Heart left ventricle (tissue), 16 donors: Measurements from ENCODE around the gene SULT1C3. TPM values are rescaled to one million over a fixed set of nuclear protein-coding genes. Genes with fewer than 3 reads are reported as not detected.

Source experiments
- ATAC-seq, 4 donors: fragments of 200-7000 bp; cut with Tn5 transposase; one replicate each; pipeline ENCODE4 v1.9.1; 2020 to 2022; ENCODE audit warnings: moderate library complexity in 4 of 4, mild to moderate bottlenecking in 3 of 4, moderate number of reproducible peaks in 1 of 4
- DNase-seq, 5 donors: peaks; one replicate each; pipeline ENCODE4 v3.0.0-alpha.2; 2020
- H3K27ac ChIP-seq, 12 donors: fragments of 200-600 bp; sonication (generic) in 4 of 12; one replicate each; pipeline versions ENCODE4 v1.5.0 to v1.8.0; 2016 to 2022; ENCODE audit warnings: mild to moderate bottlenecking in 2 of 12
- H3K27me3 ChIP-seq, 9 donors: fragments of 200-600 bp; sonication (generic) in 2 of 9; one replicate each; pipeline versions ENCODE4 v1.5.1 to v1.8.0; 2016 to 2022; ENCODE audit warnings: mild to moderate bottlenecking in 3 of 9
- H3K36me3 ChIP-seq, 9 donors: fragments of 200-600 bp; sonication (generic) in 2 of 9; one replicate each; pipeline versions ENCODE4 v1.5.0 to v1.8.0; 2018 to 2022; ENCODE audit warnings: mild to moderate bottlenecking in 2 of 9
- H3K4me1 ChIP-seq, 12 donors: fragments of 200-600 bp; sonication (generic) in 4 of 12; one replicate each; pipeline versions ENCODE4 v1.5.0 to v1.8.0; 2016 to 2022; ENCODE audit warnings: mild to moderate bottlenecking in 3 of 12
- H3K4me3 ChIP-seq, 12 donors: fragments of 200-600 bp; sonication (generic) in 4 of 12; one replicate each; pipeline versions ENCODE4 v1.5.0 to v1.8.0; 2017 to 2022; ENCODE audit warnings: mild to moderate bottlenecking in 9 of 12, moderate library complexity in 4 of 12
- H3K9me3 ChIP-seq, 12 donors: fragments of 200-600 bp; sonication (generic) in 4 of 12; one replicate each; pipeline versions ENCODE4 v1.5.0 to v1.8.0; 2016 to 2022; ENCODE audit warnings: mild to moderate bottlenecking in 1 of 12
- POLR2A ChIP-seq, 2 donors: fragments of 450-650 bp; IDR thresholded peaks; one replicate each; pipeline ENCODE4 v1.6.1; 2017; ENCODE audit warnings: antibody characterized with exemption in 2 of 2, mild to moderate bottlenecking in 2 of 2, moderate library complexity in 2 of 2
- WGBS, 4 donors: extraction: QIAGEN DNeasy Blood & Tissue Kit in 2 of 4; methylation state at CpG; one replicate each; pipeline versions ENCODE4 v1.1.5 to v1.1.7; 2013 to 2018; 5-methylcytosine and 5-hydroxymethylcytosine counted together
- intact Hi-C, 10 donors: fragments of 100-400 bp; cut with DNase I; formaldehyde crosslinking; loops; one replicate each; pipeline versions ENCODE4 v1.11.1 to v1.14.2; 2022
- polyA plus RNA-seq, 2 donors: library from polyadenylated mRNA; stranded (reverse); fragments of 200-250 nt; gene quantifications; one replicate each; pipeline ENCODE4 v1.2.3, GENCODE V29; 2013
- total RNA-seq, 9 donors: library from RNA; depleted of rRNA in 2 of 9; stranded (reverse); fragments of >200 nt in 2 of 9; fragmentation: NEBNext Ultra II Directional in 3 of 9; extraction: Animal tissue kit (Norgen Biotek cat#: 25700) in 3 of 9; gene quantifications; one replicate each; pipeline versions ENCODE4 v1.1.0 to v1.2.4, GENCODE V29; 2016 to 2023
- TF ChIP-seq, protein P1 (sequence below), 12 donors: fragments of 200-600 bp; sonication (generic) in 4 of 12; IDR thresholded peaks; one replicate each; pipeline versions ENCODE4 v1.5.0 to v1.8.0; 2018 to 2022; ENCODE audit warnings: antibody characterized with exemption in 12 of 12, mild to moderate bottlenecking in 5 of 12
- donor health status: ischemic (EF 13 %, LVEDD 7.1; RV severe dilation, severe dysfunction).
- donor health status: healthy with polysubstance abuse.
- donor health status: DM: no; HTN: yes; CAD: no.
- donor health status: DM: no; HTN: no; CAD: no.
- donor health status: ischemic (EF 25% LVEDD 6.9; RV normal size, moderate dysfunction).
- donor health status: ischemic (EF 25% LVEDD 5.7; RV mildly dilated, moderate dysfunction).
- donor health status: healthy.
- donor health status: DM: yes; HTN: yes; CAD: no.
- donor health status: ischemic (EF 35%, LVEDD 5.7; RV mildly dilated, moderate dysfunction).
- donor health status: nonischemic (EF 11% LVEDD 7.7; RV severe dilation, severe dysfunction).
- donor health status: DM: yes; HTN: yes; CAD: no.
- donor health status: PGD.
- donor health status: ischemic (EF 29% LVEDD 5.4; RV normal size, mild dysfunction).
- donor health status: nonischemic (EF 23%, LVEDD 6.1; RV moderate dilation, normal function).

SULT1C3 gene
- total and polyA plus RNA-seq, 11 donors, result not detected

DNA sequence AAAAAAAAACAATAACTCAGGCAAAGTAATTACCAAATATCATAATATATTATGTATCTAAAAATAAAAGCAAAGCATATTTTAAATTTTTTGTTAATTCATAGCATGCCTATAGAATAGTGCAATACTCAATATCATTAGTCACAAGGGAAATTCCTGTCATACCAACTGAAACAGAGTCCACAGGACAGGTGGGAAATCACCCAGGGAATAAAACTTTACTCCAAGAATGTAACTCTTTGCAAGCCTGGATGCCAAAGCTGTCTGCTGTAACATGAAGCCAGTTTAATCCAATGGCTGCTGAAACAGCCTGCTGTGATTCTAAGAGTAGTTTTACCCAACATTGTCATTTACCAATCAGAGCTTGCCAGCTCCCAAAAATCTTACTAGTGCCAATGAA is 40.0 kb upstream of the SULT1C3 start:
- H3K9me3 ChIP-seq, result peaks cover 0 to 44% (median 4%) of the 10 kb centered on the region in 12 donors

GRCh38 chr2:108200569-108200968 is 39.2 kb upstream of the SULT1C3 start:
- TF ChIP-seq POLR2A (IDR thresholded peaks at IDR 0.05), result no peak
- TF ChIP-seq, protein P1, sequence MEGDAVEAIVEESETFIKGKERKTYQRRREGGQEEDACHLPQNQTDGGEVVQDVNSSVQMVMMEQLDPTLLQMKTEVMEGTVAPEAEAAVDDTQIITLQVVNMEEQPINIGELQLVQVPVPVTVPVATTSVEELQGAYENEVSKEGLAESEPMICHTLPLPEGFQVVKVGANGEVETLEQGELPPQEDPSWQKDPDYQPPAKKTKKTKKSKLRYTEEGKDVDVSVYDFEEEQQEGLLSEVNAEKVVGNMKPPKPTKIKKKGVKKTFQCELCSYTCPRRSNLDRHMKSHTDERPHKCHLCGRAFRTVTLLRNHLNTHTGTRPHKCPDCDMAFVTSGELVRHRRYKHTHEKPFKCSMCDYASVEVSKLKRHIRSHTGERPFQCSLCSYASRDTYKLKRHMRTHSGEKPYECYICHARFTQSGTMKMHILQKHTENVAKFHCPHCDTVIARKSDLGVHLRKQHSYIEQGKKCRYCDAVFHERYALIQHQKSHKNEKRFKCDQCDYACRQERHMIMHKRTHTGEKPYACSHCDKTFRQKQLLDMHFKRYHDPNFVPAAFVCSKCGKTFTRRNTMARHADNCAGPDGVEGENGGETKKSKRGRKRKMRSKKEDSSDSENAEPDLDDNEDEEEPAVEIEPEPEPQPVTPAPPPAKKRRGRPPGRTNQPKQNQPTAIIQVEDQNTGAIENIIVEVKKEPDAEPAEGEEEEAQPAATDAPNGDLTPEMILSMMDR (IDR thresholded peaks at IDR 0.05), result no peak
- Histone ChIP-seq H3K27me3 (no peaks in the 10 kb centered on the region), H3K4me3 (no peak overlapping the region), H3K9me3 (peaks cover 0 to 44% (median 4%) of the 10 kb centered on the region in 12 donors), H3K36me3 (no peaks in the 10 kb centered on the region), H3K27ac (no peak overlapping the region), H3K4me1 (no peaks in the 10 kb centered on the region)
- intact Hi-C loops, result no loop called here
- no peak for ATAC-seq
- WGBS, 4 donors, result 83 to 85% (median 84%) methylated on average over 7 of the region's 7 CpGs
- no peak for DNase-seq

More for the DNA sequence above, 40.0 kb upstream of the SULT1C3 start:
- TF ChIP-seq, protein P1 (IDR thresholded peaks at IDR 0.05), result no peak
- no peak for TF ChIP-seq POLR2A (IDR thresholded peaks at IDR 0.05)
- Histone ChIP-seq H3K27me3 (no peaks in the 10 kb centered on the region), H3K4me3 (no peak overlapping the region), H3K4me1 (no peaks in the 10 kb centered on the region), H3K27ac (no peak overlapping the region), H3K36me3 (no peaks in the 10 kb centered on the region)
- intact Hi-C loops, result loop anchor here in 2 of 10 donors (10.0 kb wide), 2 partner anchors 385 to 1565 kb away; no protein-coding TSS in a partner anchor
- ATAC-seq (no peak), DNase-seq (no peak)

- Histone ChIP-seq H3K27me3 (no peaks in the 10 kb centered on the region), H3K36me3 (no peaks in the 10 kb centered on the region), H3K27ac (no peak overlapping the region), H3K9me3 (peaks cover 0 to 18% (median 0%) of the 10 kb centered on the region in 12 donors), H3K4me1 (no peaks in the 10 kb centered on the region), H3K4me3 (no peak overlapping the region)
- TF ChIP-seq, protein P1 (IDR thresholded peaks at IDR 0.05), result no peak
- TF ChIP-seq POLR2A (IDR thresholded peaks at IDR 0.05), result no peak
- WGBS, 4 donors, result 81 to 87% (median 84%) methylated on average over 3 of the region's 3 CpGs
- intact Hi-C loops, result loop anchor here in 4 of 10 donors (2.0 to 10.0 kb wide), 2 partner anchors 44 to 372 kb away; no protein-coding TSS in a partner anchor
- ATAC-seq (no peak), DNase-seq (no peak)
Measured at GRCh38 chr2:108212671-108213070, 27.1 kb upstream of the SULT1C3 start.

- TF ChIP-seq POLR2A (IDR thresholded peaks at IDR 0.05), result no peak
- TF ChIP-seq, protein P1 (IDR thresholded peaks at IDR 0.05), result peak in 10 of 12 donors; percentile 5 to 38 (median 22)
- Histone ChIP-seq H3K9me3 (peaks cover 0 to under 1% (median 0%) of the 10 kb centered on the region in 12 donors), H3K4me3 (no peak overlapping the region), H3K36me3 (no peaks in the 10 kb centered on the region), H3K4me1 (no peaks in the 10 kb centered on the region), H3K27me3 (no peaks in the 10 kb centered on the region), H3K27ac (no peak overlapping the region)
- WGBS, 4 donors, result 24 to 48% (median 29%) methylated on average over 3 of the region's 3 CpGs
- no peak for DNase-seq
- intact Hi-C loops, result loop anchor here in 5 of 10 donors (5.0 to 10.0 kb wide), 2 partner anchors 366 to 369 kb away; no protein-coding TSS in a partner anchor
- ATAC-seq, result peak in 2 of 4 donors; percentile 33 to 44
Measured at GRCh38 chr2:108215794-108216211, 24.0 kb upstream of the SULT1C3 start.
